ENCODE measurements around the gene PABPC3. TPM values are rescaled to one million over a fixed set of nuclear protein-coding genes. Genes with fewer than 3 reads are reported as not detected.

The PABPC3 gene
- total RNA-seq, 4 donors from 2014 or later, result 0.09 TPM; not detected in 3

GRCh38 chr13:25084096-25084495, 11.8 kb upstream of the PABPC3 start:
- no peak for ATAC-seq (ENCODE audit: low FRiP score)
- no peak for DNase-seq (ENCODE audit: low spot score)
- no peak for TF ChIP-seq CTCF (IDR thresholded peaks at IDR 0.05)

GRCh38 chr13:25085125-25085742, 10.7 kb upstream of the PABPC3 start:
- DNase-seq (ENCODE audit: low spot score) (no peak), ATAC-seq (ENCODE audit: low FRiP score) (no peak)
- no peak for TF ChIP-seq CTCF (IDR thresholded peaks at IDR 0.05)

- ATAC-seq (ENCODE audit: low FRiP score) (no peak), DNase-seq (ENCODE audit: low spot score) (no peak)
- TF ChIP-seq CTCF (IDR thresholded peaks at IDR 0.05), result no peak
These were observed 7.2 kb upstream of the PABPC3 start for GRCh38 chr13:25088562-25089221.

GRCh38 chr13:25097426-25097825, 1.5 kb downstream of the PABPC3 start:
- TF ChIP-seq CTCF (IDR thresholded peaks at IDR 0.05), result no peak
- ATAC-seq (ENCODE audit: low FRiP score), result no peak
- DNase-seq (ENCODE audit: low spot score), result no peak

GRCh38 chr13:25103711-25104110, 7.8 kb downstream of the PABPC3 start:
- no peak for TF ChIP-seq CTCF (IDR thresholded peaks at IDR 0.05)
- ATAC-seq (ENCODE audit: low FRiP score) (no peak), DNase-seq (ENCODE audit: low spot score) (no peak)

GRCh38 chr13:25109341-25109740, 13.4 kb downstream of the PABPC3 start:
- ATAC-seq (ENCODE audit: low FRiP score) (no peak), DNase-seq (ENCODE audit: low spot score) (no peak)
- no peak for TF ChIP-seq CTCF (IDR thresholded peaks at IDR 0.05)

All from omental fat pad (tissue), 4 donors.